ENCODE results near the gene RAD21L1.

DNA sequence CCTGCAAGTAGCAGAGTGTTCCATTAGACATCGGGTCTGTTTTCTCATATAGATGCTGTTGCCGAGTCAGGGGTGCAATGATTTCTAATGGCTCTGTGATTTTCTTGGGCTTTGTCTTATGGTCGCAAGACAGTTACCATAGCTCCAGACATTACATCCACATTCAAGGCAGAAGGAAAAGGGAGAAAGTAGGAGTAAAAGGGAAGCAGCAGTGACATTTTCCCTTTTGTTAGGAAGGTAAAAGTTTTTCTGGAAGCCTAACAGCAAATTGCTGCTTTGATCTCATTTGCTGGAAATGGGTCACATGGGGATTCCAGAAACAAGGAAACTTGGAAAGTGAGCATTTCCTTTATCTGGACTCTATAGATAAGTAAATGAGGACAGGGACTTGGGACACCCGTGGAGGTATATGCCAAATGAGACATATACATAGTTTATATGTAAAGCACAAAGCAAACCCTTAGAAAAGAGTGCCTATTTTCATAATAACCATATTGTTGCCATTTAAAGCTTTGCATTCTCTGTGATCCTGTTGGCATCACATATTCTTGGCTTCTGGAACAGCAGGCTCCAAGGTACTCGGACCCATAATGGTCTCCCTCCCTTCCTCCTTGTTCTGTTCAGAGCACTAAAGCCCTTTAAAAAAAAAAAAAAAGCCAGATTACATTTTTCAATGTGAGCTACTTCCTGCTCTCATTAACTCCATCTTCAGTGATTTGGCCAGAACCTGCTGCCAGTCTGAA is 22.9 kb upstream of the RAD21L1 start, which contains the start of gene C20orf202:
- TF ChIP-seq NFRKB (IDR thresholded peaks at IDR 0.05) (no peak), L3MBTL2 (conservative IDR thresholded peaks at IDR 0.05) (no peak), SP1 (IDR thresholded peaks at IDR 0.05) (no peak), SUZ12 (IDR thresholded peaks at IDR 0.05) (no peak)
